CD8-positive, alpha-beta memory T cell (primary cell): ENCODE results near the gene TNNT3. TPM values are rescaled to one million over a fixed set of nuclear protein-coding genes. Genes with fewer than 3 reads are reported as not detected.
A peak's percentile ranks its signal among the peaks of the same experiment; 100 is the strongest.

ENCODE experiments used
- CTCF ChIA-PET: fragments of 350-600 bp; sonication (Branson Sonifier 250); formaldehyde crosslinking; loops from one replicate; lab custom pipeline; 2021; ENCODE audit warnings: antibody characterized with exemption; lab: Charles Lee
- POLR2A ChIA-PET: fragments of 350-600 bp; sonication (Branson Sonifier 250); formaldehyde crosslinking; loops from one replicate; lab custom pipeline; 2021; ENCODE audit warnings: antibody characterized with exemption; lab: Charles Lee
- DNase-seq, 5 donors: peaks; one replicate each; pipeline versions ENCODE4 v3.0.0 to v3.0.0-alpha.2; 2020 to 2022; ENCODE audit warnings: mixed read lengths in 1 of 5
- H3K27ac ChIP-seq: one replicate; pipeline ENCODE4 v1.7.0; 2013; ENCODE audit warnings: low read depth, mild to moderate bottlenecking, low read length, moderate library complexity
- H3K27me3 ChIP-seq: 2 replicates; pipeline ENCODE4 v1.7.0; 2013; ENCODE audit warnings: low read length, mild to moderate bottlenecking; ENCODE audit not compliant: insufficient read depth, poor library complexity, severe bottlenecking
- H3K36me3 ChIP-seq: 2 replicates; pipeline ENCODE4 v1.7.0; 2013; ENCODE audit warnings: mild to moderate bottlenecking, low read length, moderate library complexity; ENCODE audit not compliant: insufficient read depth
- H3K4me1 ChIP-seq: 2 replicates; pipeline ENCODE4 v1.7.0; 2013; ENCODE audit warnings: mild to moderate bottlenecking, low read length, moderate library complexity; ENCODE audit not compliant: insufficient read depth
- H3K4me3 ChIP-seq: 2 replicates; pipeline ENCODE4 v1.7.0; 2013; ENCODE audit warnings: mild to moderate bottlenecking, low read length
- H3K9me3 ChIP-seq: 2 replicates; pipeline ENCODE4 v1.7.0; 2013; ENCODE audit warnings: mild to moderate bottlenecking, low read length
- H3K27ac Mint-ChIP-seq, 8 donors: one replicate each; pipeline ENCODE4 v1.8.0; 2020 to 2021; ENCODE audit warnings: mixed read lengths in 8 of 8, mild to moderate bottlenecking in 6 of 8, inconsistent platforms in 3 of 8, moderate library complexity in 3 of 8
- H3K27me3 Mint-ChIP-seq, 2 donors: one replicate each; pipeline ENCODE4 v1.8.0; 2020 to 2021; ENCODE audit warnings: mixed read lengths in 2 of 2, mild to moderate bottlenecking in 1 of 2, moderate library complexity in 1 of 2
- H3K36me3 Mint-ChIP-seq, 3 donors: one replicate each; pipeline ENCODE4 v1.8.0; 2020 to 2021; ENCODE audit warnings: mixed read lengths in 3 of 3, inconsistent platforms in 1 of 3, mild to moderate bottlenecking in 1 of 3
- H3K4me1 Mint-ChIP-seq, 3 donors: one replicate each; pipeline ENCODE4 v1.8.0; 2020 to 2021; ENCODE audit warnings: mixed read lengths in 3 of 3, inconsistent platforms in 1 of 3, mild to moderate bottlenecking in 1 of 3
- H3K4me3 Mint-ChIP-seq, 7 donors: one replicate each; pipeline ENCODE4 v1.8.0; 2020 to 2021; ENCODE audit warnings: mixed read lengths in 7 of 7, mild to moderate bottlenecking in 6 of 7, moderate library complexity in 4 of 7, inconsistent platforms in 2 of 7
- H3K9me3 Mint-ChIP-seq, 5 donors: one replicate each; pipeline ENCODE4 v1.8.0; 2020 to 2022; ENCODE audit warnings: mixed read lengths in 5 of 5, mild to moderate bottlenecking in 3 of 5, moderate library complexity in 2 of 5, inconsistent platforms in 1 of 5
- polyA plus RNA-seq: library from polyadenylated mRNA; unstranded; fragments of 300-500 nt; fragmentation: Illumina TruSeq; gene quantifications from one replicate; pipeline ENCODE4 v1.2.3, GENCODE V29; 2021
- total RNA-seq, 2 experiments: library from RNA; stranded (reverse); gene quantifications; one replicate each; pipeline ENCODE4 v1.2.3, GENCODE V29; 2021

Gene TNNT3
- total and polyA plus RNA-seq, 3 experiments from 2014 or later: 1.4 to 1.6 TPM; not detected in 1

- no peaks in the 10 kb centered on the region for H3K4me1 ChIP-seq
- H3K27me3 Mint-ChIP-seq: no peaks in the 10 kb centered on the region
- H3K36me3 Mint-ChIP-seq: no peaks in the 10 kb centered on the region
- no peak for DNase-seq
- ChIA-PET CTCF (interaction anchor here (0.9 to 1.4 kb wide), 2 partner anchors 117 to 135 kb away, joined by 3 to 6 read pairs; no protein-coding TSS in a partner anchor), POLR2A (no interaction called here)
- H3K27ac Mint-ChIP-seq: no peak overlapping the region
- no peak overlapping the region for H3K4me3 ChIP-seq
- H3K36me3 ChIP-seq: no peaks in the 10 kb centered on the region
- no peak overlapping the region for H3K27ac ChIP-seq
- H3K4me3 Mint-ChIP-seq: no peak overlapping the region
- H3K4me1 Mint-ChIP-seq: no peaks in the 10 kb centered on the region
- no peaks in the 10 kb centered on the region for H3K9me3 Mint-ChIP-seq
- no peaks in the 10 kb centered on the region for H3K9me3 ChIP-seq
- no peaks in the 10 kb centered on the region for H3K27me3 ChIP-seq
Measured at GRCh38 chr11:1967641-1968225, 48.2 kb downstream of the TNNT3 start.

GRCh38 chr11:1968454-1969002, 49.0 kb downstream of the TNNT3 start:
- H3K4me3 ChIP-seq: no peak overlapping the region
- Mint-ChIP-seq H3K9me3 (no peaks in the 10 kb centered on the region), H3K4me3 (no peak overlapping the region), H3K27ac (no peak overlapping the region), H3K4me1 (no peaks in the 10 kb centered on the region), H3K27me3 (no peaks in the 10 kb centered on the region), H3K36me3 (no peaks in the 10 kb centered on the region)
- CTCF ChIA-PET: no interaction called here
- H3K36me3 ChIP-seq: no peaks in the 10 kb centered on the region
- H3K9me3 ChIP-seq: no peaks in the 10 kb centered on the region
- no peaks in the 10 kb centered on the region for H3K27me3 ChIP-seq
- no peak overlapping the region for H3K27ac ChIP-seq
- peak in 1 of 5 donors; percentile 29 for DNase-seq
- POLR2A ChIA-PET: no interaction called here
- H3K4me1 ChIP-seq: no peaks in the 10 kb centered on the region

GRCh38 chr11:1969035-1969434, 49.5 kb downstream of the TNNT3 start:
- H3K27me3 ChIP-seq: no peaks in the 10 kb centered on the region
- Mint-ChIP-seq H3K27me3 (no peaks in the 10 kb centered on the region), H3K9me3 (no peaks in the 10 kb centered on the region), H3K4me1 (no peaks in the 10 kb centered on the region), H3K36me3 (no peaks in the 10 kb centered on the region), H3K27ac (no peak overlapping the region), H3K4me3 (no peak overlapping the region)
- H3K4me3 ChIP-seq: no peak overlapping the region
- ChIA-PET POLR2A (no interaction called here), CTCF (no interaction called here)
- no peak overlapping the region for H3K27ac ChIP-seq
- no peak for DNase-seq
- H3K36me3 ChIP-seq: no peaks in the 10 kb centered on the region
- H3K4me1 ChIP-seq: no peaks in the 10 kb centered on the region
- no peaks in the 10 kb centered on the region for H3K9me3 ChIP-seq

- H3K27ac Mint-ChIP-seq: no peak overlapping the region
- H3K4me1 ChIP-seq: no peaks in the 10 kb centered on the region
- ChIA-PET POLR2A (no interaction called here), CTCF (no interaction called here)
- no peak overlapping the region for H3K4me3 ChIP-seq
- H3K4me3 Mint-ChIP-seq: no peak overlapping the region
- no peaks in the 10 kb centered on the region for H3K4me1 Mint-ChIP-seq
- no peak overlapping the region for H3K27ac ChIP-seq
- H3K36me3 ChIP-seq: no peaks in the 10 kb centered on the region
- no peaks in the 10 kb centered on the region for H3K36me3 Mint-ChIP-seq
- no peaks in the 10 kb centered on the region for H3K9me3 ChIP-seq
- H3K27me3 ChIP-seq: no peaks in the 10 kb centered on the region
- H3K27me3 Mint-ChIP-seq: no peaks in the 10 kb centered on the region
- no peak for DNase-seq
- no peaks in the 10 kb centered on the region for H3K9me3 Mint-ChIP-seq
Measured at GRCh38 chr11:1969776-1970175, 50.3 kb downstream of the TNNT3 start.

GRCh38 chr11:1970956-1971355, 51.5 kb downstream of the TNNT3 start:
- POLR2A ChIA-PET: no interaction called here
- Mint-ChIP-seq H3K4me1 (no peaks in the 10 kb centered on the region), H3K4me3 (no peak overlapping the region), H3K36me3 (no peaks in the 10 kb centered on the region), H3K27me3 (no peaks in the 10 kb centered on the region), H3K27ac (no peak overlapping the region), H3K9me3 (no peaks in the 10 kb centered on the region)
- peak in 1 of 5 donors; percentile 1 for DNase-seq
- Histone ChIP-seq H3K9me3 (no peaks in the 10 kb centered on the region), H3K27ac (no peak overlapping the region), H3K4me3 (no peak overlapping the region), H3K4me1 (no peaks in the 10 kb centered on the region), H3K36me3 (no peaks in the 10 kb centered on the region), H3K27me3 (no peaks in the 10 kb centered on the region)
- CTCF ChIA-PET: no interaction called here

GRCh38 chr11:1975185-1975584, 55.7 kb downstream of the TNNT3 start:
- CTCF ChIA-PET: no interaction called here
- Histone ChIP-seq H3K27me3 (no peaks in the 10 kb centered on the region), H3K4me3 (no peak overlapping the region), H3K36me3 (no peaks in the 10 kb centered on the region), H3K9me3 (no peaks in the 10 kb centered on the region), H3K4me1 (no peaks in the 10 kb centered on the region), H3K27ac (no peak overlapping the region)
- no peaks in the 10 kb centered on the region for H3K9me3 Mint-ChIP-seq
- H3K27me3 Mint-ChIP-seq: no peaks in the 10 kb centered on the region
- DNase-seq: no peak
- H3K27ac Mint-ChIP-seq: no peak overlapping the region
- H3K36me3 Mint-ChIP-seq: no peaks in the 10 kb centered on the region
- no peak overlapping the region for H3K4me3 Mint-ChIP-seq
- H3K4me1 Mint-ChIP-seq: no peaks in the 10 kb centered on the region
- POLR2A ChIA-PET: no interaction called here

- Mint-ChIP-seq H3K36me3 (no peaks in the 10 kb centered on the region), H3K4me3 (no peak overlapping the region), H3K9me3 (no peaks in the 10 kb centered on the region), H3K27me3 (no peaks in the 10 kb centered on the region), H3K4me1 (no peaks in the 10 kb centered on the region), H3K27ac (no peak overlapping the region)
- no peaks in the 10 kb centered on the region for H3K36me3 ChIP-seq
- H3K27ac ChIP-seq: no peak overlapping the region
- peak in 1 of 5 donors; percentile 4 for DNase-seq
- POLR2A ChIA-PET: interaction anchor here (0.7 kb wide), 1 partner anchor 546 kb away, joined by 7 read pairs; no protein-coding TSS in a partner anchor
- CTCF ChIA-PET: no interaction called here
- H3K4me3 ChIP-seq: no peak overlapping the region
- H3K27me3 ChIP-seq: no peaks in the 10 kb centered on the region
- H3K9me3 ChIP-seq: no peaks in the 10 kb centered on the region
- H3K4me1 ChIP-seq: no peaks in the 10 kb centered on the region
Measured at GRCh38 chr11:1978720-1979473, 59.4 kb downstream of the TNNT3 start.

GRCh38 chr11:1979607-1980006, 60.1 kb downstream of the TNNT3 start:
- no peak overlapping the region for H3K4me3 ChIP-seq
- H3K4me1 Mint-ChIP-seq: no peaks in the 10 kb centered on the region
- H3K27me3 Mint-ChIP-seq: no peaks in the 10 kb centered on the region
- H3K9me3 ChIP-seq: no peaks in the 10 kb centered on the region
- no peaks in the 10 kb centered on the region for H3K4me1 ChIP-seq
- no peak overlapping the region for H3K27ac ChIP-seq
- no peaks in the 10 kb centered on the region for H3K36me3 ChIP-seq
- POLR2A ChIA-PET: no interaction called here
- CTCF ChIA-PET: no interaction called here
- H3K36me3 Mint-ChIP-seq: no peaks in the 10 kb centered on the region
- no peak for DNase-seq
- H3K27me3 ChIP-seq: no peaks in the 10 kb centered on the region
- no peaks in the 10 kb centered on the region for H3K9me3 Mint-ChIP-seq
- H3K4me3 Mint-ChIP-seq: no peak overlapping the region
- H3K27ac Mint-ChIP-seq: no peak overlapping the region
